Esophagus squamous epithelium (tissue), 4 donors: ENCODE results near the gene TBC1D10A.

Experiments used
- CTCF ChIP-seq, 6 experiments: fragments of 450-650 bp in 4 of 6; fragments of 200-600 bp in 2 of 6; sonication (generic) in 2 of 6; IDR thresholded peaks; one replicate each; pipeline ENCODE4 v1.5.1; 2016 to 2019; ENCODE audit warnings: antibody characterized with exemption in 6 of 6, mild to moderate bottlenecking in 4 of 6, moderate library complexity in 4 of 6
- POLR2A ChIP-seq, 4 donors: fragments of 450-650 bp; IDR thresholded peaks; one replicate each; pipeline ENCODE4 v1.6.1; 2017; ENCODE audit warnings: antibody characterized with exemption in 4 of 4, mild to moderate bottlenecking in 4 of 4, moderate library complexity in 3 of 4

- TF ChIP-seq CTCF (IDR thresholded peaks at IDR 0.05), result no peak
- TF ChIP-seq POLR2A (IDR thresholded peaks at IDR 0.05), result peak in 1 of 4 donors; percentile 24
Measured at GRCh38 chr22:30310881-30311771, 15.6 kb downstream of the TBC1D10A start.
